H9 (cell line): ENCODE results near the gene BRD9. TPM values are rescaled to one million over a fixed set of nuclear protein-coding genes. Genes with fewer than 3 reads are reported as not detected.
"Not testable (repeated sequence)": the region's sequence is repeated elsewhere in the genome, so short reads cannot be mapped to it uniquely, and the experiment has no call there.

ENCODE experiments used
- DNase-seq: peaks from one replicate; pipeline ENCODE4 v3.0.0-alpha.2; 2017
- H2AFZ ChIP-seq: one replicate; pipeline ENCODE4 v1.6.1; 2013; ENCODE audit warnings: mild to moderate bottlenecking, low read length, control low read depth, moderate library complexity
- H2AK5ac ChIP-seq: 2 replicates; pipeline ENCODE4 v1.6.1; 2013; ENCODE audit warnings: low read length, control low read depth, mixed read lengths; ENCODE audit not compliant: insufficient read length
- H2BK120ac ChIP-seq: one replicate; pipeline ENCODE4 v1.6.1; 2013; ENCODE audit warnings: low read depth, mild to moderate bottlenecking, low read length, control low read depth, inconsistent platforms; ENCODE audit not compliant: poor library complexity, severe bottlenecking
- H2BK12ac ChIP-seq: 2 replicates; pipeline ENCODE4 v1.6.1; 2013; ENCODE audit warnings: low read length, control low read depth, mixed read lengths, low read depth; ENCODE audit not compliant: insufficient read length
- H2BK15ac ChIP-seq: 2 replicates; pipeline ENCODE4 v1.6.1; 2013; ENCODE audit warnings: low read depth, low read length, control low read depth
- H2BK20ac ChIP-seq: one replicate; pipeline ENCODE4 v1.6.1; 2013; ENCODE audit warnings: low read depth, mild to moderate bottlenecking, low read length, control low read depth, inconsistent platforms; ENCODE audit not compliant: poor library complexity, severe bottlenecking
- H2BK5ac ChIP-seq: 2 replicates; pipeline ENCODE4 v1.6.1; 2013; ENCODE audit warnings: low read length, control low read depth, mixed read lengths; ENCODE audit not compliant: insufficient read length
- H3K14ac ChIP-seq: 2 replicates; pipeline ENCODE4 v1.6.1; 2013; ENCODE audit warnings: low read length, control low read depth; ENCODE audit not compliant: insufficient read depth
- H3K18ac ChIP-seq: 2 replicates; pipeline ENCODE4 v1.6.1; 2013; ENCODE audit warnings: low read depth, mild to moderate bottlenecking, mixed read lengths, low read length, control low read depth; ENCODE audit not compliant: insufficient read length
- H3K23ac ChIP-seq: 2 replicates; pipeline ENCODE4 v1.6.1; 2013; ENCODE audit warnings: low read length, control low read depth, mixed read lengths, low read depth; ENCODE audit not compliant: insufficient read length
- H3K23me2 ChIP-seq: 2 replicates; pipeline ENCODE4 v1.6.1; 2013; ENCODE audit warnings: low read depth, mild to moderate bottlenecking, mixed read lengths, low read length, control low read depth; ENCODE audit not compliant: insufficient read length, poor library complexity, severe bottlenecking
- H3K27ac ChIP-seq: 2 replicates; pipeline ENCODE4 v1.5.1; 2013; ENCODE audit warnings: low read length, control low read depth, mixed read lengths, low read depth; ENCODE audit not compliant: insufficient read length
- H3K27me3 ChIP-seq: 2 replicates; pipeline ENCODE4 v1.6.1; 2013; ENCODE audit warnings: low read length, control low read depth, inconsistent platforms; ENCODE audit not compliant: insufficient read depth
- H3K4ac ChIP-seq: 2 replicates; pipeline ENCODE4 v1.6.1; 2013; ENCODE audit warnings: low read depth, mild to moderate bottlenecking, control low read depth, inconsistent platforms, low read length, moderate library complexity
- H3K4me1 ChIP-seq: 2 replicates; pipeline ENCODE4 v1.6.1; 2013; ENCODE audit warnings: low read length, control low read depth, inconsistent platforms; ENCODE audit not compliant: insufficient read depth
- H3K4me2 ChIP-seq: 2 replicates; pipeline ENCODE4 v1.6.1; 2013; ENCODE audit warnings: low read length, control low read depth, mixed read lengths; ENCODE audit not compliant: insufficient read length, insufficient read depth
- H3K56ac ChIP-seq: 2 replicates; pipeline ENCODE4 v1.6.1; 2013; ENCODE audit warnings: low read depth, mild to moderate bottlenecking, mixed read lengths, low read length, control low read depth; ENCODE audit not compliant: insufficient read length
- H3K79me1 ChIP-seq: 2 replicates; pipeline ENCODE4 v1.6.1; 2013; ENCODE audit warnings: low read depth, mild to moderate bottlenecking, moderate library complexity, low read length, control low read depth, inconsistent platforms; ENCODE audit not compliant: insufficient read depth, poor library complexity, severe bottlenecking
- H3K79me2 ChIP-seq: 2 replicates; pipeline ENCODE4 v1.6.1; 2013; ENCODE audit warnings: low read length, control low read depth, inconsistent platforms; ENCODE audit not compliant: insufficient read depth
- H3K9ac ChIP-seq: 2 replicates; pipeline ENCODE4 v1.6.1; 2013; ENCODE audit warnings: low read length, control low read depth, mixed read lengths; ENCODE audit not compliant: insufficient read length; ENCODE audit errors: extremely low read depth
- H3K9me3 ChIP-seq: one replicate; pipeline ENCODE4 v1.6.1; 2013; ENCODE audit warnings: low read depth, low read length, inconsistent platforms; ENCODE audit not compliant: control insufficient read depth
- H3T11ph ChIP-seq: one replicate; pipeline ENCODE4 v1.6.1; 2013; ENCODE audit warnings: mild to moderate bottlenecking, low read length, control low read depth, inconsistent platforms
- H4K20me1 ChIP-seq: one replicate; pipeline ENCODE4 v1.6.1; 2013; ENCODE audit not compliant: control insufficient read depth, insufficient read length, insufficient read depth
- H4K5ac ChIP-seq: 2 replicates; pipeline ENCODE4 v1.6.1; 2013; ENCODE audit warnings: low read depth, mild to moderate bottlenecking, mixed read lengths, low read length, control low read depth; ENCODE audit not compliant: insufficient read length
- H4K8ac ChIP-seq: replicated peaks from 2 replicates; pipeline ENCODE4 v1.6.1; 2013; ENCODE audit warnings: low read length, control low read depth, mixed read lengths, low read depth; ENCODE audit not compliant: insufficient read length
- H4K91ac ChIP-seq: 2 replicates; pipeline ENCODE4 v1.6.1; 2013; ENCODE audit warnings: low read depth, mild to moderate bottlenecking, moderate library complexity, mixed read lengths, low read length, control low read depth; ENCODE audit not compliant: insufficient read length
- H3K27ac Mint-ChIP-seq, 3 experiments: 2 replicates in 2 of 3; 3 replicates in 1 of 3; pipeline ENCODE4 v1.8.0; 2020 to 2021; ENCODE audit warnings: mixed read lengths in 3 of 3, mild to moderate bottlenecking in 1 of 3, moderate library complexity in 1 of 3
- H3K27me3 Mint-ChIP-seq: 2 replicates; pipeline ENCODE4 v1.8.0; 2021; ENCODE audit warnings: low read depth, mild to moderate bottlenecking, moderate library complexity, mixed read lengths
- H3K36me3 Mint-ChIP-seq, 3 experiments: 2 replicates in 2 of 3; 3 replicates in 1 of 3; pipeline ENCODE4 v1.8.0; 2020 to 2021; ENCODE audit warnings: low read depth in 3 of 3, mixed read lengths in 3 of 3; ENCODE audit not compliant: insufficient read depth in 1 of 3
- H3K4me1 Mint-ChIP-seq, 2 experiments: 2 replicates each; pipeline ENCODE4 v1.8.0; 2020; ENCODE audit warnings: mixed read lengths in 2 of 2
- H3K4me3 Mint-ChIP-seq, 2 experiments: 2 replicates in 1 of 2; 3 replicates in 1 of 2; pipeline ENCODE4 v1.8.0; 2020 to 2021; ENCODE audit warnings: mild to moderate bottlenecking in 2 of 2, mixed read lengths in 2 of 2, moderate library complexity in 1 of 2
- H3K9me3 Mint-ChIP-seq, 2 experiments: 2 replicates in 1 of 2; 3 replicates in 1 of 2; pipeline ENCODE4 v1.8.0; 2020; ENCODE audit warnings: mild to moderate bottlenecking in 2 of 2, mixed read lengths in 2 of 2, moderate library complexity in 1 of 2
- CTCF ChIP-seq: fragments of 200-600 bp; sonication (generic); conservative IDR thresholded peaks from 3 replicates; pipeline ENCODE4 v1.8.0; 2021; ENCODE audit warnings: antibody characterized with exemption, mild to moderate bottlenecking
- WGBS: extraction: QIAGEN DNeasy Blood & Tissue Kit; methylation state at CpG from one replicate; pipeline ENCODE4 v1.1.7; 2013; ENCODE audit warnings: missing lambda C conversion rate, low lambda C conversion rate, mixed read lengths; ENCODE audit not compliant: insufficient read length; ENCODE audit errors: extremely low coverage; 5-methylcytosine and 5-hydroxymethylcytosine counted together
- total RNA-seq: library from RNA; stranded (reverse); gene quantifications from 2 replicates; pipeline ENCODE4 v1.2.1, GENCODE V29; 2021

Gene BRD9
- total RNA-seq, 1 experiment from 2014 or later = 70.5 TPM

GRCh38 chr5:854217-854616, 38.4 kb downstream of the BRD9 start:
- Mint-ChIP-seq H3K27me3 (peaks cover 4% of the 10 kb centered on the region; the same call in 1 of the 2 replicates), H3K36me3 (peaks cover 0 to 10% (median 0%) of the 10 kb centered on the region in 3 experiments; a peak in 3 of 7 replicates), H3K9me3 (no peaks in the 10 kb centered on the region), H3K4me3 (no peak overlapping the region), H3K27ac (no peak overlapping the region), H3K4me1 (no peaks in the 10 kb centered on the region)
- WGBS = no CpG with 5 or more reads among the region's 13 CpGs
- no peak overlapping the region for H2AFZ ChIP-seq
- H3K14ac ChIP-seq = no peak overlapping the region
- H2BK20ac ChIP-seq = no peak overlapping the region
- H3K27ac ChIP-seq = no peak overlapping the region
- no peak overlapping the region for H3K18ac ChIP-seq
- no peak overlapping the region for H3K4ac ChIP-seq
- no peak overlapping the region for H2BK15ac ChIP-seq
- no peak for DNase-seq
- no peak overlapping the region for H3T11ph ChIP-seq
- no peaks in the 10 kb centered on the region for H3K79me2 ChIP-seq
- no peak overlapping the region for H3K9ac ChIP-seq
- H3K79me1 ChIP-seq = no peaks in the 10 kb centered on the region
- no peaks in the 10 kb centered on the region for H3K27me3 ChIP-seq
- H4K5ac ChIP-seq = no peak overlapping the region
- TF ChIP-seq CTCF = no peak
- no peaks in the 10 kb centered on the region for H3K4me1 ChIP-seq
- no peak overlapping the region for H3K56ac ChIP-seq
- H3K23ac ChIP-seq = no peak overlapping the region
- no peak overlapping the region for H2BK120ac ChIP-seq
- H3K4me2 ChIP-seq = no peak overlapping the region
- H4K8ac ChIP-seq = no peak overlapping the region
- H2BK5ac ChIP-seq = no peak overlapping the region
- H3K9me3 ChIP-seq = no peaks in the 10 kb centered on the region
- H4K20me1 ChIP-seq = no peaks in the 10 kb centered on the region
- no peak overlapping the region for H2AK5ac ChIP-seq
- no peak overlapping the region for H4K91ac ChIP-seq
- no peak overlapping the region for H2BK12ac ChIP-seq
- H3K23me2 ChIP-seq = no peaks in the 10 kb centered on the region

GRCh38 chr5:853416-854090, 39.0 kb downstream of the BRD9 start:
- not testable (repeated sequence) for H4K8ac ChIP-seq, H3K79me2 ChIP-seq, H3K4me1 ChIP-seq, H3K14ac ChIP-seq, H3K27me3 Mint-ChIP-seq, H2BK5ac ChIP-seq, H3K23me2 ChIP-seq, H2BK120ac ChIP-seq, H3K27me3 ChIP-seq, H3K23ac ChIP-seq, H3K9ac ChIP-seq, H3K4me3 Mint-ChIP-seq, H3K56ac ChIP-seq, H2BK15ac ChIP-seq, H3K4ac ChIP-seq, DNase-seq, H3K27ac Mint-ChIP-seq, H4K5ac ChIP-seq, H3K4me2 ChIP-seq, H4K91ac ChIP-seq, H4K20me1 ChIP-seq, H3K36me3 Mint-ChIP-seq, H3K9me3 ChIP-seq, H3T11ph ChIP-seq, H2BK20ac ChIP-seq, H3K27ac ChIP-seq, H2BK12ac ChIP-seq, H2AK5ac ChIP-seq, H3K9me3 Mint-ChIP-seq, H3K4me1 Mint-ChIP-seq, H2AFZ ChIP-seq, H3K79me1 ChIP-seq, H3K18ac ChIP-seq
- no CpG with 5 or more reads among the region's 18 CpGs for WGBS
